ENCODE data around the gene DGUOK.

The DGUOK gene

DNA sequence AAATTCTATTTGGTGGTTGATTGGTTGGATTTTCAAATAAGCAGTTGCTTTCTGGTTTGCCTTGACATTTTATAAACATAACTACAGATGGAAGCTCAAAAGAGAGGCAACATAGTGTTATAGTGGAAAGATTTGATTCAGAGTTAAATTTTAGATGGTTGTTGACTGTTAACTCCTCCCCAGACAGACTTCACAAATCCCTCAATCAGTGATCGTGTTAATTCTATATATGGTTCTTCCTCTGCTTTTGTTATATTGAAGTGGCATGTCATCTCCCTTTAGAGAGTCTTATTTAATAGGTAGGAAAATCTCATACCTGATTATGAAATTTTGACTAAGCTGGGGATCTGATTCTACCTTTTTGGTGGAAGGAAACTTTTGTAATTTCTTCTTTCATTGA lies 19.5 kb downstream of the DGUOK start:
- DNase-seq (ENCODE audit: low read depth in 2 of 2, low spot score in 1 of 2), result no peak

DNA sequence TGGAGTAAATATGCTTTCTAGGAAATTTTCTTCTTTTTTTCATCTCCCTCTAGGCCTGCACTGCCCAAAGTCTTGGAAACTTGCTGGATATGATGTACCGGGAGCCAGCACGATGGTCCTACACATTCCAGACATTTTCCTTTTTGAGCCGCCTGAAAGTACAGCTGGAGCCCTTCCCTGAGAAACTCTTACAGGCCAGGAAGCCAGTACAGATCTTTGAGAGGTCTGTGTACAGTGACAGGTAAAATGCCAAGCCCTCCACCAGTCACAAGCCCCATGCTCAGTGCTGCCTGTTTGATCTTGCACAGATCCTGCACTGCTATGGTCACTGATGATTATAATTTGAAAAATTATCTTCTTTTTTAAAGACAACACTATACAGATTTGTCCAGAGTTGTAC lies 20.0 kb downstream of the DGUOK start:
- no peak for DNase-seq (ENCODE audit: low read depth in 2 of 2, low spot score in 1 of 2)

GRCh38 chr2:73947412-73948018 lies 20.8 kb downstream of the DGUOK start:
- no peak for DNase-seq (ENCODE audit: low read depth in 2 of 2, low spot score in 1 of 2)

- DNase-seq (ENCODE audit: low read depth in 2 of 2, low spot score in 1 of 2), result no peak
Observed at GRCh38 chr2:73949802-73950201, 23.1 kb downstream of the DGUOK start.

DNA sequence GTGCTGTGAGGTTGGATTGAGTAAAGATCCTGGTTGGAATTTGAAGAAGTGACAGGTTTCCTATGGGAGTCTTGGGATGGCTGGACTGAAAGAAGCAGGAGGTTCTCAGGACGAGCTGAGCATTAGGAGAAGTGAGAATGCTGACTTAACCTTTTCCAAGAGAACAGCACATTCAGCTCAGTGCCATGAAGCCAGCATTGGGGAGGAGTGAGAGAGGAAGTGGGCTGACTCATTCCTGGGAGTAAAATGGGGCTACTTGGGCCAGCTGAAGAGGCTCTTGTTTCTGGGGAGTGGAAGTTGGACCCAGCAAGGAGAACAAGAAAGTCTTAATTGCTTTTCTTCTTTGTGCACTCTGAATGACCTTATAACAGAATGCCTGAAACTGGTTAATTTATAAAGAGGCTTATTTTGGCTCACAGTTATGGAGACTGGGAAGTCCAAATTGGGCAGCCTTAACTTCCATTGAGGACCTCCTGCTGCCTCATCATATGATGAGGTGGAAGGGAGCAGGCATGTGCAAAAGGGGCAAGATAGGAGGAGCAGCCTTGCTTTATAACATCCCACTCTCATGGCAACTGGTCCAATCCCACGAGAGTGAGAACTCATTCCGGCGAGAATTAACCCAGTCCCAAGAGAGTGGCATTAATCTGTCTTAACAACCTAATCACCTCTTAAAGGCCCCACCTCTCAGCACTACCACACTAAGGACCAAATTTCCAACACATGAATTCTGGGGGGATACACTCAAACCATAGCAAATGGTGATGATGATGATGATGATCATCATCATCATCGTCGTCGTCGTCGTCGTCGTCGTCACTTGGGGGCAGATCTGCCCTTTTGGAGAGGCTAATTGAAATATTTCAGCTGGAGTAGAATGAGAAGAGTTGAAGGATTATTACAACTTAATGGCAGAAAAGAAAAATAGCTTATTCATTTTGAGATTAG lies 26.1 kb downstream of the DGUOK start:
- no peak for DNase-seq (ENCODE audit: low read depth in 2 of 2, low spot score in 1 of 2)

- no peak for DNase-seq (ENCODE audit: low read depth in 2 of 2, low spot score in 1 of 2)
Observed at GRCh38 chr2:73956218-73956865, 29.7 kb downstream of the DGUOK start.

- DNase-seq (ENCODE audit: low read depth in 2 of 2, low spot score in 1 of 2), result no peak
Observed at GRCh38 chr2:73961274-73961673, 34.6 kb downstream of the DGUOK start.

DNA sequence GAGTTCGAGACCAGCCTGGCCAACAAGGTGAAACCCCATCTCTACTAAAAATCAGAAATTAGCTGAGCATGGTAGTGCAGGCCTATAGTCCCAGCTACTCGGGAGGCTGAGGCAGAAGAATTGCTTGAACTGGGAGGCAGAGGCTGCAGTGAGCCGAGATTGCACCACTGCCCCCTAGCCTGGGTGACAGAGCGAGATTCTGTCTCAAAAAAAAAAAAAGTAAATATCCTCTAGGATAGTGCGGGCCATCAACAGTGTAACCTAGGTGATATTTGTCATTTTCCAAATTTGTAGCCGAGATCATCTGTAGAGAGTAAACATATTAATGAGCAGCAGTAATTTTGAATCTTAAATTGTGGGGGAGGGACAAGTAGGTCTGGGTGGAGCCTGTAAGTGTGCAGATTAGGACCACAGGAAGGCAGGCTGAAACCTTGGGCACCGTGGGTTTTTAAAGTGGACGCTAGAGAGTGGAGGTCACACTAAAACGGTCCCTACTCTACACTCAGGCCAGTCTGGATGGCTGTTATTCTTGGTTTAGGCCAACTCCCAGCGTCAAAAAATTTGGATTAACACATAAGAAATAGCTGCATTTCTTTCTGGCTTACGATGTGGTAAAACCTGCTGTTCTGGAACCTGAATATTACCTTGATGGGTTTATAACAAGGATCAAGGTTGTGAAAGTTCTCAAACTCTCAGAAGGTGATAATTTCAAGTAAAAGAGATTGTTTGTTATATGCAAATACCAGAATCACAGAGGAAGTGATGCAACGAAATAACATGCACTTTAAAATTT lies 35.3 kb downstream of the DGUOK start:
- no peak for DNase-seq (ENCODE audit: low read depth in 2 of 2, low spot score in 1 of 2)

- no peak for DNase-seq (ENCODE audit: low read depth in 2 of 2, low spot score in 1 of 2)
Observed at GRCh38 chr2:73962798-73963197, 36.1 kb downstream of the DGUOK start.

GRCh38 chr2:73963385-73964120 lies 36.9 kb downstream of the DGUOK start:
- DNase-seq (ENCODE audit: low read depth in 2 of 2, low spot score in 1 of 2), result no peak

- DNase-seq (ENCODE audit: low read depth in 2 of 2, low spot score in 1 of 2), result no peak
Observed at GRCh38 chr2:73964223-73964622, 37.5 kb downstream of the DGUOK start.

DNA sequence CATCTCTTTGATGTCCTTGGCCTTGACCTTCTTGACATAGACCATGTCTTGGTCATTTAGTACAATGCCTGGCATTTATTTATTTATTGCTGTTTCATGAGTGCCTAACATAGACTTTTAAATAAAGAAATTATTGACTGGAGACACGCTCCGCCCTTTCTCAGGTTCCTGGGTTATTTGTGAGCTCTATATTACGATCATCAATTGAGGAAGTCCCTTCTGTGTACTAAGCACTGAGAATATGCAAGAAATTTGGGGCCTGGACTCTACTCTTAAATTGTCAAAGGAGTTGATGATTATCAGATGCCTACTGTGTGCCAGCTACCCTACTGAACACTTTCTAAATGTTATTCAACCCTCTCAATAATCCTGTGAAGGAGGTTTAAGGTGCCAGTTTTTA lies 38.4 kb downstream of the DGUOK start:
- no peak for DNase-seq (ENCODE audit: low read depth in 2 of 2, low spot score in 1 of 2)

GRCh38 chr2:73968357-73968937 lies 41.8 kb downstream of the DGUOK start:
- no peak for DNase-seq (ENCODE audit: low read depth in 2 of 2, low spot score in 1 of 2)

GRCh38 chr2:73969356-73969755 lies 42.7 kb downstream of the DGUOK start:
- DNase-seq (ENCODE audit: low read depth in 2 of 2, low spot score in 1 of 2), result no peak

- no peak for DNase-seq (ENCODE audit: low read depth in 2 of 2, low spot score in 1 of 2)
Observed at GRCh38 chr2:73970141-73970803, 43.6 kb downstream of the DGUOK start.

DNA sequence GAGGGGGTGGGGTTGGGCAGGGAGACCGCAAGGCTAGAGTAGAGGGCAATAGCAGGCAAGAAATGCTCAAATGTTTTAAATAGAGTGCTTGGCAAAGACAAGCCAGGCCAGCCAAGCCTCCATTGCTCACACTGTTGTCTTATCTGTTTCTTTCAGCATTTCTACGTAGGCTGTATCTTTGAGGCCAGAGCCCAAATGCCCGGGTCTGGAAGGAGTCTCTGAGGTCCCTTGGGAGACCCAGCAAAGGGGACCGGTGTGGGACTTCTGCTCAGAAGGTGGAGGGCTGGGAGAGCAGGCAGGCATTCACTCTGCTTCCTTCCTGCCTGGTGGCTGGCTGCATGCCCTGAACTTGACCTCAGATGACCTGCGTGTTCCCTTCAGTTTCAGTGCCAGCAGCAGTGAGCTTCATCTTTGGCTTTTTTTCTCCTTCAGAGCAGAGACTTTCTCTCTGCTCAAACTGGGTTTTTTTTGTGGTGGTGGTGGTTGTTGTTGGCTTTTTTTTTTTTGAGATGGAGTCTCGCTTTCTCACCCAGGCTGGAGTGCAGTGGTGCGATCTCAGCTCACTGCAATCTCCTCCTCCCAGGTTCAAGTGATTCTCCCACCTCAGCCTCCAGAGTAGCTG lies 44.3 kb downstream of the DGUOK start:
- DNase-seq (ENCODE audit: low read depth in 2 of 2, low spot score in 1 of 2), result no peak

DNA sequence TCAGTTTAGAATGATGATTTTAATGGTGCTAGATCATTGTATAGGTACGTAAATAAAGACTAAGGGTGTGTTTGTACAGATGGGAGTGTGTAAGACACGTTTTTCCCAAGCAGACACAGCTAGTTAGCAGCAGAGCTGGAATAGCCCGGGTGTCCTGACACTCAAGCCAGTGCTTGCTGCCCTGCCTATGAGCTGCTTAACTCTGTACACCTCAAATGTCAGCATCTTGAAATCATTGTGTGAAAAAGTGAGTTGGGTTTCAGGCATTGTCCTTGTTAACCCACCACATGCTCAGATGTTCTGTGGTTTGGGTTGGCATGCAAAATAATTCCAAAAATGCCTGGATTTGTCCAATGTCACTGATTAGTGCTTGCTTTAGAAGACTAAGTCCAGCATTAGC lies 45.0 kb downstream of the DGUOK start:
- no peak for DNase-seq (ENCODE audit: low read depth in 2 of 2, low spot score in 1 of 2)

- no peak for DNase-seq (ENCODE audit: low read depth in 2 of 2, low spot score in 1 of 2)
Observed at GRCh38 chr2:73972846-73973245, 46.2 kb downstream of the DGUOK start.

DNA sequence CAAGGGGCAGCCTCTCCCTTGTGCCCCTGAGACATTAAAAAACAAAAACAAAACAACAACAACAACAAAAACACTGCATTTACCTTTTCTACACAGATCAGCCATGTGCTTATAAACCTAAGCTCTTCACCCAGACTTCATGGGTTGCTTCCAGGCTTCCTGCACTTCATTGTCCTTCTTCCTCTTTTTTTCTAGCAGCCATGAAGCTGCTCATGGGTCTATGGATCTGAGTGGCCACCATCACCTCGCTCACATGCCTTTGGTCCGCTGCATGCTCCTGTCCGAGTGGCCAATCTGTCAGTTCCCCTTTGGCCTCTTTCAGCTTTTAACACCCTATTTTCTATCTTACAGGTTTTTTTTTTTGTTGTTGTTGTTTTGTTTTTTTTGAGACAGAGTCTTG lies 49.1 kb downstream of the DGUOK start:
- DNase-seq (ENCODE audit: low read depth in 2 of 2, low spot score in 1 of 2), result no peak
